K562 (cell line): ENCODE measurements around the gene RAB39B. TPM values are rescaled to one million over a fixed set of nuclear protein-coding genes. Genes with fewer than 3 reads are reported as not detected.

Experiments
- ATAC-seq: fragments of 200-7000 bp; cut with Tn5 transposase; 3 replicates; pipeline ENCODE4 v1.9.1; 2020; ENCODE audit warnings: moderate library complexity
- Bru-seq: library from RNA; stranded (reverse); fragments of 400-500 nt; gene quantifications from one replicate; lab custom pipeline; 2021; lab: Mats Ljungman, UMichigan
- BruChase-seq, 2 experiments: library from RNA; stranded (reverse); fragments of 400-500 nt; gene quantifications; one replicate each; lab custom pipeline; 2021; lab: Mats Ljungman, UMichigan
- BruUV-seq: library from RNA; stranded (reverse); fragments of 400-500 nt; replicated peaks from 2 replicates; lab custom pipeline; 2021; lab: Mats Ljungman, UMichigan
- CTCF ChIA-PET: fragments of 300-600 bp; formaldehyde crosslinking; extraction: SDS; loops from one replicate; lab custom pipeline; 2021; ENCODE audit warnings: low intra/inter-chr PET ratio; lab: Yijun Ruan, JAX
- POLR2A ChIA-PET: fragments of 300-600, 350-650 bp; sonication (Branson Sonifier 250); formaldehyde crosslinking; extraction: SDS; loops from one replicate; lab custom pipeline; 2021; ENCODE audit warnings: antibody characterized with exemption, inconsistent platforms; lab: Yijun Ruan, JAX
- DNase-seq, 4 experiments: peaks; one replicate each; pipeline versions ENCODE4 v3.0.0 to v3.0.0-alpha.2; 2011 to 2018; ENCODE audit warnings: low spot score in 3 of 4, mixed read lengths in 3 of 4; ENCODE audit errors: extremely low read depth in 1 of 4
- FAIRE-seq: peaks from 2 replicates; lab custom pipeline; 2011; peaks lifted over from hg19 to GRCh38; lab: Jason Lieb, UNC
- H2AFZ ChIP-seq: 2 replicates; pipeline ENCODE4 v1.6.0; 2011; ENCODE audit warnings: low read depth, low read length, control low read depth, inconsistent platforms
- H3K27ac ChIP-seq: fragments of 200-600 bp; 3 replicates; pipeline ENCODE4 v1.8.0; 2011; ENCODE audit warnings: low read depth, mild to moderate bottlenecking, control low read depth, inconsistent platforms, low read length, moderate library complexity, mixed read lengths; ENCODE audit errors: extremely low read depth
- H3K27me3 ChIP-seq, 2 experiments: fragments of 300-600 bp in 1 of 2; 2 replicates in 1 of 2; 3 replicates in 1 of 2; pipeline versions ENCODE4 v1.6.0 to v1.8.0; 2011; ENCODE audit warnings: inconsistent platforms in 2 of 2, low read length in 2 of 2, mild to moderate bottlenecking in 1 of 2, mixed read lengths in 1 of 2, moderate library complexity in 1 of 2; ENCODE audit not compliant: control insufficient read depth in 2 of 2, insufficient read depth in 2 of 2
- H3K36me3 ChIP-seq: fragments of 300-600 bp; 3 replicates; pipeline ENCODE4 v1.8.0; 2011; ENCODE audit warnings: mild to moderate bottlenecking, low read length, inconsistent platforms; ENCODE audit not compliant: control insufficient read depth, insufficient read depth
- H3K4me1 ChIP-seq, 2 experiments: fragments of 200-600 bp in 1 of 2; replicated peaks in 1 of 2; 2 replicates in 1 of 2; 3 replicates in 1 of 2; pipeline versions ENCODE4 v1.5.1 to v1.8.0; 2011; ENCODE audit warnings: inconsistent platforms in 2 of 2, low read length in 2 of 2, mild to moderate bottlenecking in 1 of 2, mixed read lengths in 1 of 2, moderate library complexity in 1 of 2; ENCODE audit not compliant: control insufficient read depth in 2 of 2, insufficient read depth in 2 of 2
- H3K4me2 ChIP-seq: 2 replicates; pipeline ENCODE4 v1.6.1; 2011; ENCODE audit warnings: low read length, control low read depth, inconsistent platforms, mixed read lengths; ENCODE audit not compliant: insufficient read depth
- H3K4me3 ChIP-seq: fragments of 200-600 bp; sonication (generic), shearing (Covaris generic); 2 replicates; pipeline ENCODE4 v1.5.1; 2016; ENCODE audit warnings: control low read depth, inconsistent platforms
- H3K79me2 ChIP-seq: fragments of 200-600 bp; 3 replicates; pipeline ENCODE4 v1.8.0; 2011; ENCODE audit warnings: low read length, inconsistent platforms; ENCODE audit not compliant: control insufficient read depth, insufficient read depth
- H3K9ac ChIP-seq, 2 experiments: 2 replicates each; pipeline versions ENCODE4 v1.6.0 to v1.6.1; 2011; ENCODE audit warnings: low read depth in 2 of 2, low read length in 2 of 2, control low read depth in 1 of 2, inconsistent platforms in 1 of 2, mild to moderate bottlenecking in 1 of 2, mixed read lengths in 1 of 2; ENCODE audit not compliant: insufficient read depth in 1 of 2
- H3K9me1 ChIP-seq: one replicate; pipeline ENCODE4 v1.6.0; 2011; ENCODE audit warnings: inconsistent platforms, mild to moderate bottlenecking, low read length, moderate library complexity; ENCODE audit not compliant: control insufficient read depth, insufficient read depth
- H3K9me3 ChIP-seq: replicated peaks from 2 replicates; pipeline ENCODE4 v1.5.1; 2011; ENCODE audit warnings: low read depth, low read length, inconsistent platforms; ENCODE audit not compliant: control insufficient read depth, insufficient read depth
- H4K20me1 ChIP-seq: replicated peaks from 2 replicates; pipeline ENCODE4 v1.6.1; 2011; ENCODE audit warnings: low read length, inconsistent platforms, mixed read lengths; ENCODE audit not compliant: control insufficient read depth, insufficient read depth
- POLR2AphosphoS5 ChIP-seq: IDR thresholded peaks from 2 replicates; pipeline ENCODE4 v1.6.1; 2011; ENCODE audit warnings: mild to moderate bottlenecking, low read depth, low read length, moderate library complexity; ENCODE audit not compliant: control insufficient read depth, insufficient read depth
- YY1 ChIP-seq, 3 experiments: IDR thresholded peaks; 2 replicates each; pipeline ENCODE4 v1.6.1; 2011; ENCODE audit warnings: low read length in 2 of 3, mild to moderate bottlenecking in 2 of 3, moderate library complexity in 2 of 3, borderline replicate concordance in 1 of 3, control low read depth in 1 of 3, low read depth in 1 of 3; ENCODE audit not compliant: insufficient read depth in 3 of 3, insufficient replicate concordance in 2 of 3, control insufficient read depth in 1 of 3, insufficient read length in 1 of 3; ENCODE audit errors: extremely low read depth in 1 of 3
- ZEB2 ChIP-seq: fragments of 450-650 bp; IDR thresholded peaks from 2 replicates; pipeline ENCODE4 v1.6.1; 2016
- WGBS: fragments of 100-300 bp; shearing (Covaris generic); methylation state at CpG from one replicate; pipeline ENCODE4 v1.1.6; 2016; ENCODE audit warnings: low coverage, mixed read lengths; ENCODE audit not compliant: insufficient coverage; ENCODE audit errors: missing lambda C conversion rate; 5-methylcytosine and 5-hydroxymethylcytosine counted together
- in situ Hi-C: fragments of 300-500 bp; cut with MboI; formaldehyde crosslinking; loops from 4 replicates; pipeline ENCODE4 v1.15.0; 2018; ENCODE audit warnings: inconsistent platforms, mixed read lengths
- intact Hi-C: fragments of 100-400 bp; cut with micrococcal nuclease; formaldehyde crosslinking; loops from 2 replicates; pipeline ENCODE4 v1.14.2; 2022
- long read RNA-seq, 3 experiments: library from polyadenylated mRNA in 2 of 3; library from RNA in 1 of 3; unstranded in 2 of 3; stranded (forward) in 1 of 3; transcript quantifications; one replicate each; pipeline ENCODE4 v2.0.0, GENCODE V29; 2019 to 2022
- polyA minus RNA-seq, 3 experiments: library from RNA; depleted of rRNA, polyadenylated mRNA; stranded (reverse); fragments of >200 nt; gene quantifications; 2 replicates each; pipeline ENCODE4 v1.2.3, GENCODE V29; 2011
- polyA plus RNA-seq, 8 experiments: library from polyadenylated mRNA; depleted of rRNA in 4 of 8; stranded (reverse) in 5 of 8; unstranded in 3 of 8; fragments of >200 nt; fragmentation: Nextera tagmentation in 2 of 8; fragmentation: Illumina TruSeq in 1 of 8; extraction: Ambion mirVana in 2 of 8; extraction: Trizol in 1 of 8; gene quantifications; 2 replicates each; pipeline versions ENCODE4 v1.2.1 to v1.2.3, GENCODE V29; 2011 to 2014; ENCODE audit warnings: inconsistent platforms in 1 of 8, missing spikeins in 1 of 8
- total RNA-seq, 7 experiments: library from RNA; depleted of rRNA in 6 of 7; stranded (reverse); fragments of >200 nt in 6 of 7; fragmentation: Illumina TruSeq in 2 of 7; extraction: Trizol in 2 of 7; gene quantifications; 2 replicates each; pipeline versions ENCODE4 v1.2.1 to v1.2.3, GENCODE V29; 2011 to 2021; ENCODE audit warnings: low replicate concordance in 1 of 7
- TF ChIP-seq, protein P1 (sequence below): sonication (generic); formaldehyde crosslinking; IDR thresholded peaks from 2 replicates; pipeline ENCODE4 v1.8.1; 2023; ENCODE audit warnings: mild to moderate bottlenecking, missing genetic modification reagents

The RAB39B gene, protein sequence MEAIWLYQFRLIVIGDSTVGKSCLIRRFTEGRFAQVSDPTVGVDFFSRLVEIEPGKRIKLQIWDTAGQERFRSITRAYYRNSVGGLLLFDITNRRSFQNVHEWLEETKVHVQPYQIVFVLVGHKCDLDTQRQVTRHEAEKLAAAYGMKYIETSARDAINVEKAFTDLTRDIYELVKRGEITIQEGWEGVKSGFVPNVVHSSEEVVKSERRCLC
- total RNA-seq (2011; cell fraction: chromatin; rRNA removed; ENCODE audit: low replicate concordance) = not detected in 2 replicates
- not detected in 2 replicates for total RNA-seq (2011; cell fraction: nucleolus; rRNA removed)
- not detected in 2 replicates for total RNA-seq (2011; cell fraction: nucleoplasm; rRNA removed)
- total RNA-seq (2014; rRNA removed) (not detected in 2 replicates), total RNA-seq (2014; rRNA removed; fragmentation: Illumina TruSeq; extraction: Trizol) (0.04 TPM in 1 of 2 replicates, not detected in the other), total RNA-seq (2015; rRNA removed; fragmentation: Illumina TruSeq; extraction: Trizol) (not detected in 2 replicates), total RNA-seq (2021) (0.07 and 0.09 TPM in 2 replicates), polyA plus RNA-seq (2011; rRNA removed) (0.03 TPM in 1 of 2 replicates, not detected in the other), polyA plus RNA-seq (2014; fragmentation: Illumina TruSeq; extraction: Trizol) (0.04 TPM in 1 of 2 replicates, not detected in the other), polyA plus RNA-seq (2014; fragmentation: Nextera tagmentation; extraction: Ambion mirVana) (not detected), polyA plus RNA-seq (2014; rRNA removed) (not detected in 2 replicates), polyA minus RNA-seq (2011; rRNA and poly(A)+ RNA removed) (not detected in 2 replicates), Bru-seq, nascent RNA (percentile 18 among the genes with signal in this experiment), BruChase-seq, experiment 1, labeled RNA remaining after a 2-hour chase (percentile 36 among the genes with signal in this experiment), BruChase-seq, experiment 2, labeled RNA remaining after a 6-hour chase (percentile 45 among the genes with signal in this experiment)
- polyA plus RNA-seq (2011; cell fraction: cytosol; rRNA removed) = not detected in 2 replicates
- polyA plus RNA-seq (2011; cell fraction: nucleus; rRNA removed) = 0.08 TPM in 1 of 2 replicates, not detected in the other
- 0.01 and 0.07 TPM in 2 replicates for polyA plus RNA-seq (2012)
- not detected in 2 replicates for polyA minus RNA-seq (2011; cell fraction: cytosol; rRNA and poly(A)+ RNA removed)
- polyA minus RNA-seq (2011; cell fraction: nucleus; rRNA and poly(A)+ RNA removed) = not detected in 2 replicates
- long read RNA-seq, experiment 1 = 0 reads
- long read RNA-seq, experiment 2 = 0 reads
- long read RNA-seq, experiment 3 = 0 reads

DNA sequence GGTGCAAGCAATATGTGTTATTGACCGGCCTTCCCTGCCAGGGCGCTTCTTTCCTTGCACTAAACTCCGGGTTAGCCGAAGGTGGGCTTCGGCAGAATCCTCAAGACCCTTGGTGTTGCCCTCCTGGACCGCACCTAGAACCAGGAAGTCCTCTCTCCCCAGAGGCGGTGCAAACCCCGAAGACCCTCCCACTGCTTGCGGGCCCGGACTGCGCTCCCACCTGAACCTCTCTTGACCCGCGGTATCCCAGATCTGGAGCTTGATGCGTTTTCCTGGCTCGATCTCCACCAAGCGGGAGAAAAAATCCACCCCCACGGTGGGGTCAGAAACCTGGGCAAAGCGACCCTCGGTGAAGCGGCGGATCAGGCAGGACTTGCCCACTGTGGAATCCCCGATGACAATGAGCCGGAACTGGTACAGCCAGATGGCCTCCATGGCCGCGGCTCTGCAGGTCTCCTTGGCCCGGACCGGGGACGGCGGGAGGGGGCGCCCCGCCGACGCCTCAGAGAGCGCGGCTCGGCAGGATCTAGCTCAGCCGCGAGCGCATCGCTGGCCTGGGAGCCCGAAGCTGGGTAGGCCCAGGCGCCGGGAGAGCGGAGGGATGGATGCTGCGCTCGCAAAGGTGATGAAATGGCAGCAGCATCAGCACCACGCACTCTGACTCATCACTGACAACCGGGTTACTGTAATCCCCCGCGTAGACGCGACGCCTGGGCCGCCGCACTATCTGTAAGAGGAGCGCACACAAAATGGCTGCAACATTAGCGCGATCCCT is at the start of gene RAB39B:
RAB39B (minus strand) TSS at position 638 of the 775 bp plus-strand sequence; CDS start at position 435, 203 bp downstream.
- H3K9me3 ChIP-seq = no peaks in the 10 kb centered on the region
- TF ChIP-seq YY1 (IDR thresholded peaks at IDR 0.05; ENCODE audit: borderline replicate concordance in 1 of 3, control insufficient read depth in 1 of 3, extremely low read depth in 1 of 3, insufficient read depth in 3 of 3, insufficient read length in 1 of 3, insufficient replicate concordance in 2 of 3, low read depth in 1 of 3, low read length in 2 of 3) (peak in 1 of 3 experiments; percentile 37), POLR2AphosphoS5 (no peak), ZEB2 (no peak)
- TF ChIP-seq, protein P1, sequence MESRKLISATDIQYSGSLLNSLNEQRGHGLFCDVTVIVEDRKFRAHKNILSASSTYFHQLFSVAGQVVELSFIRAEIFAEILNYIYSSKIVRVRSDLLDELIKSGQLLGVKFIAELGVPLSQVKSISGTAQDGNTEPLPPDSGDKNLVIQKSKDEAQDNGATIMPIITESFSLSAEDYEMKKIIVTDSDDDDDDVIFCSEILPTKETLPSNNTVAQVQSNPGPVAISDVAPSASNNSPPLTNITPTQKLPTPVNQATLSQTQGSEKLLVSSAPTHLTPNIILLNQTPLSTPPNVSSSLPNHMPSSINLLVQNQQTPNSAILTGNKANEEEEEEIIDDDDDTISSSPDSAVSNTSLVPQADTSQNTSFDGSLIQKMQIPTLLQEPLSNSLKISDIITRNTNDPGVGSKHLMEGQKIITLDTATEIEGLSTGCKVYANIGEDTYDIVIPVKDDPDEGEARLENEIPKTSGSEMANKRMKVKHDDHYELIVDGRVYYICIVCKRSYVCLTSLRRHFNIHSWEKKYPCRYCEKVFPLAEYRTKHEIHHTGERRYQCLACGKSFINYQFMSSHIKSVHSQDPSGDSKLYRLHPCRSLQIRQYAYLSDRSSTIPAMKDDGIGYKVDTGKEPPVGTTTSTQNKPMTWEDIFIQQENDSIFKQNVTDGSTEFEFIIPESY = peak; percentile 65; the same call in 1 of the 2 replicates
- BruUV-seq = no TSS peak
- DNase-seq (no peak), ATAC-seq (no peak), FAIRE-seq (no peak)
- in situ Hi-C loops = no loop called here
- no peak within 1 kb of the TSS for H3K9ac ChIP-seq
- WGBS = 83% methylated on average over 23 of the region's 58 CpGs
- POLR2A ChIA-PET = interaction anchor here (0.6 kb wide), 1 partner anchor 43 kb away, joined by 3 read pairs; no protein-coding TSS in a partner anchor
- no peaks in the 10 kb centered on the region for H3K27me3 ChIP-seq
- CTCF ChIA-PET = no interaction called here
- no peak within 1 kb of the TSS for H3K4me3 ChIP-seq
- no peaks in the 10 kb centered on the region for H3K4me1 ChIP-seq
- no peaks in the 10 kb centered on the region for H3K9me1 ChIP-seq
- no peak within 1 kb of the TSS for H2AFZ ChIP-seq
- intact Hi-C loops = no loop called here
- no peaks in the 10 kb centered on the region for H3K36me3 ChIP-seq
- no peaks in the 10 kb centered on the region for H4K20me1 ChIP-seq
- H3K4me2 ChIP-seq = no peak within 1 kb of the TSS
- no peak within 1 kb of the TSS for H3K27ac ChIP-seq
- no peaks in the 10 kb centered on the region for H3K79me2 ChIP-seq
